T-helper 2 cell treated with Interferon-gamma antibody and Interleukin-4, amounts not matched to agents 100 ng/mL and 5 ng/mL, for 36 hours (primary cell): ENCODE measurements around the gene HDAC4. TPM values are rescaled to one million over a fixed set of nuclear protein-coding genes. Genes with fewer than 3 reads are reported as not detected.

Experiments
- intact Hi-C: fragments of 100-400 bp; cut with micrococcal nuclease; formaldehyde crosslinking; loops from one replicate; pipeline ENCODE4 v1.15.1; 2023
- total RNA-seq: library from RNA; stranded (reverse); gene quantifications from 2 replicates; pipeline ENCODE4 v1.2.3, GENCODE V29; 2022

HDAC4 gene
- total RNA-seq, 1 donor from 2014 or later, result 52.0 TPM

DNA sequence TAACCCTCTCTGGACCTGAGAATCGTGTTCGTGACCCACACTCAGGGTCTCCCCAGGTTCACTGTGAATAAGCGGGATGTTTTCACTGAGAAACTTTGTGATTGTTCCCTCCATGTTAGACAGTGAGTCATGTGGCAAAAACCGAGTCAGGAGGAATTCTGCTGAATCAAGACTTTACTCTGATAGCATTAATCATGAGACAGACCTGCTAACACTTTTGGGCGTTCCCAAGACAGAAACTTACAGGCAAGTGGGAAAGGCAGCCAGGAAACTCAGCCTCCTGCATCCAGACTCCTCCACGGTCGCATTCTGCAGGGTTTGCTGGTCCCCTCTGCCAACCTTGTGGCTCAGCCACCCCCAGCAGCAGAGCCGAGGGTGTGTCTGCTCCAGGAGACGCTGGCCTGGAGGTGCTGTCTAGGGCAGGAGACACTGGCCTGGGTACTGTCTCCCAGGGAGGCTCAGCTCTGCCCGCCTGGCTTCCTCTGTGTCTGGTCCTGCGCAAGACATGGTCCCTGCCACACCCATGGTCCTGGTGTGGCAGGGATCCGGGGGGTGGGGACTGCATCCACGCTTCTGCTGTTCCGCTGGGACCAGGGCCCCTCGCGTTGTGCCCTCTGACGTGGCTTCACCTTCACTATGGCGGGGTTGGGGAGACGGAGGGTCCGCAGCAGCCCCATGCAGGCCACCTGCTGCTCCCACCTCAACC, 375.6 kb downstream of the HDAC4 start:
- intact Hi-C loops, result no loop called here

DNA sequence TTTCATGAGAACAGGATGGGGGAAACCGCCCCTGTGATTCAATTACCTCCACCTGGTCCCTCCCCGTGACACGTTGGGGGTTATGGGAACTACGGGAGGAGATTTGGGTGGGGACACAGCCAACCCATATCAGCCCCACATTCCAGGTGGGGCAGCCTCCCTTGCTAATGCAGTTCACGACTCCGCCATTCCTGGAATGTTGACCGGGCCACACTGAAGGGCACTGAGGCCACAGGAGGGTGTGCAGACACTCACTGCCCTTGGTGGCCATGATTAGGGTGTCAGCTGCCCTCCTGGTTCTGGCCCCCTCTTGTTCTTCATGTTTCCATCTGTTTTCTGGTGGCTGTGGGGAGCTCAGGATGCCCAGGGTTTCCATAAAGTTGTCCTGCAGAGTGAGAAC, 376.6 kb downstream of the HDAC4 start:
- intact Hi-C loops, result no loop called here

GRCh38 chr2:239022437-239023260, 378.2 kb downstream of the HDAC4 start:
- intact Hi-C loops, result no loop called here

DNA sequence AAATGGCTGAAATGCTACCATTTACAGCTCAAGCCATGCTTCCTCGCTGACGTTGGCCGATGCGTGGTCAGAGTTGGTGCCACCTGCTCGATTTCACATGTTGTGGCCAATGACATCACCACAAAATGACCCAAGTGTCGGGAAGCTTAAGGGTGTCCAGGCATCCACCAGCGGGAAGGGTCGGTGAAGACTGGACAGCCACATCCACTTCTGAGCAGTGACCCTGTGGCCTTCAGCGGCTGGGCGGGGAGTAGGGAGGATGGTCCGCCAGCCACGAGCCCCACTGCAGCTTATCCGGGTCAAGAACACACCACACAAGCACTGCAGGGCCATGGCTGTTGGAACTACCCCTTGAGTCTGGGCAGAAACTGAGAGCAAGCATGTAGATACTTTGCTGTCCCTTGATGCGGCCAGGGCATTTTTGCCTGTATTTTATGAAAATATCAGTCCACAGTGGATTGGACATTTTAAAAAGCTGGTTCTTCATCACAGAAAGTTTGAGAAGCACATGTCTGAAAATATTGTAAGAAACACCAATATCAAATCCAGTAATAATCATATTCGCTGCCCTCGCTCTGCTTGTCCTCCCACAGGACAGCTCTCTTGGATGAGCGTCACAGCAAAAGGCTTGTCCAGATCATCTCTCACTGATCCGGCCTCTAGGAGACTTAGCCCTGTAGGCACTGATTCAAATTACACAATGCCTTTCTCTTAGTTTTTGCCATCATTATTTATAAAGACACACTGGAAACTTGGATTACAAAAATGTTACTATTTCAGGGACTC, 379.0 kb downstream of the HDAC4 start:
- intact Hi-C loops, result no loop called here

DNA sequence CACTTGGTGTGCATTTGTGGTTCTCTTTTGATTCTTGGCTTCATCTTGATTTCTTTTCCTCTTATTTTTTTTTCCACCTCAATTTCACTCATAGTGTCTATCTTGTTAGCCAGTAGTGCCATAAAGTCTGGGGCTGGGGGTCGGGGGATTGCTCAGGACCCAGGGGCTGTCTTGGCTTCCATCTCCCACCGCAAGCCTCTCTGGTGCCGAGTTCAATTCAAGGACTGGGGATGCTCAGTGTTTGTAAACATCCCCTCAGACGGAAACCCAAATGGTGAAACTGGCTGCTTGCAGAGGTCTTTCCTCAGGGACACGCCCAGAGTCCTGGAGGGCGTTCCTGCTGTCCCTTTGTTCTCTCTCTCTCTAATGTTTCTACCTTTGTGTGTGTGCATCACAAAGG, 379.6 kb downstream of the HDAC4 start:
- intact Hi-C loops, result no loop called here

GRCh38 chr2:239020541-239021041, 380.2 kb downstream of the HDAC4 start:
- intact Hi-C loops, result no loop called here

GRCh38 chr2:239019183-239019581, 381.6 kb downstream of the HDAC4 start:
- intact Hi-C loops, result no loop called here

DNA sequence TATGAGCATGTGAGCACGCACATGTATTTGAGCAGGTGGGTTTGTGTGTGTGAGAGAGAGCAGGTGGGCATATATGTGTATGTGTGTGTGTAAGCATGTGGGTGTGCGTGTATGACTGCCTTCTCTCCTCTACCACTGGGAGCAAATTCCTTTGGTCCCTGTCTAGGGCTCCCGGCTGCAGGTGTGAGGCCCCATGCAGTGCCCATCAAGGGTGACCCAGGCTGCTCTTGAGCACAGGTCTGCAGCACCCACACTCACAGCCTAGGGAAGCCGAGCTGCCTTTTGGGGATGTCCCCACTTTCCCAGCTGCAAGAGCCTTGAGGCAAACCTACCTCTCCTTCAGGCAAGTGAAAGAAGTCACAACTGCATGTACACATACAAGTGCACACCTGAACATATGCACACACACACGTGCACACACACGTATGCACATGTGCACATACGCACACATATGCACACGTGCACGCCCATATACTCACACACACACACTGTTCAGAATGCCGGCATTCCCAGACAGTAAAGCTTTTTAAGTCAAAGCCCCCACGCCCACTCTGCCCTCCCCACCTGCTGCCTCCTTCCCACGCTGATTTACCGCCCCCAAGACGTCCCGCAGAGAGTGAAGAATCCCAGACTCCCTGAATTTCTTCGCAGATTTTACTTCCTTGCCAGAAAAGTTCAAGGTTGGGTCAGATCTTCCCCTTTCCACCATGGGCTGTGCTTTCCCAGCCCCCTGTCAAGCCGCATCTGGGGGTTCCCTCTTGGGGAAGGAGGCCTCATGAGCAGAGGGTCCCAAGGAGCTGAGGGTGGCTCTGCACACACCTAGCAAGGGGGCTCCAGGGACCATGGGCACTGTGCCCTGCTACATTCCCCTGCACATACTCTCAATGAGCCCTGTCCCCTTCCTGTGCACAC, 382.3 kb downstream of the HDAC4 start:
- intact Hi-C loops, result no loop called here

DNA sequence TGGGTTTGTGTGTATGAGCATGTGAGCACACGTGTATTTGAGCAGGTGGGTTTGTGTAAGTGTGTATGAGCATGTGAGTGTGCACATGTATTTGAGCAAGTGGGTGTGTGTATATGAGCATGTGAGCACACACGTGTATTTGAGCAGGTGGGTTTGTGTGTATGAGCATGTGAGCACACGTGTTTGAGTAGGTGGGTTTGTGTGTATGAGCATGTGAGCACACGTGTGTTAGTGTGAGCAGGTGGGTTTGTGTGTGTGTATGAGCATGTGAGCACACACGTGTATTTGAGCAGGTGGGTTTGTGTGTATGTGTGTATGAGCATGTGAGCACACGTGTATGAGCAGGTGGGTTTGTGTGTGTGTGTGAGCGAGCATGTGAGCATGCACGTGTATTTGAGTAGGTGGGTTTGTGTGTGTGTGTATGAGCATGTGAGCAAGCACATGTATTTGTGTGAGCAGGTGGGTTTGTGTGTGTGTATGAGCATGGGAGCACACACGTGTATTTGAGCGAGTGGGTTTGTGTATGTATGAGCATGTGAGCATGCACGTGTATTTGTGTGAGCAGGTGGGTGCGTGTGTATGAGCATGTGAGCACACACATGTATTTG, 383.2 kb downstream of the HDAC4 start:
- intact Hi-C loops, result no loop called here

GRCh38 chr2:239015901-239016675, 384.7 kb downstream of the HDAC4 start:
- intact Hi-C loops, result no loop called here

- intact Hi-C loops, result no loop called here
Observed at GRCh38 chr2:239015218-239015900, 385.5 kb downstream of the HDAC4 start.

- intact Hi-C loops, result no loop called here
Observed at GRCh38 chr2:239014458-239015217, 386.2 kb downstream of the HDAC4 start.

GRCh38 chr2:239013678-239013976, 387.2 kb downstream of the HDAC4 start:
- intact Hi-C loops, result no loop called here

GRCh38 chr2:239012936-239013677, 387.7 kb downstream of the HDAC4 start:
- intact Hi-C loops, result no loop called here

DNA sequence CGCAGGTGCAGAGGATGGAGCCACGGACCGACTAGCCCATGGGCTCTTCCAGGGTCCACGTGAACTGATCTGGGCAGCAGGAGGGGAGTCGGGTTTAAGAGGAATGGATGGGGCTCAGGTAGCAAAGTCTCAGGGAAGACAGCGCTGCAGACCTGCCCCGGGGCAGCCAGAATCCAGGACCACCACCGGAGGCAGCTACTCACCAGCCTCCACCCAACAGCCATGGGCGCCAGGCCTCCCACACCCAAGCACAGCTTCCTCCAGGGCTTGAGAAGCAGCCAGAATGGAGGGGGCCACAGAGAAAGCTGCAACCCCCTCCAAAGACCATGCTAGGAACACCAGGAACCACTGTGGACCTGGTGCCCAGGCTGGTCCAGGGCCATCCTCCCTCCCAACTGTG, 388.6 kb downstream of the HDAC4 start:
- intact Hi-C loops, result no loop called here

GRCh38 chr2:239009589-239009961, 391.2 kb downstream of the HDAC4 start:
- intact Hi-C loops, result no loop called here

DNA sequence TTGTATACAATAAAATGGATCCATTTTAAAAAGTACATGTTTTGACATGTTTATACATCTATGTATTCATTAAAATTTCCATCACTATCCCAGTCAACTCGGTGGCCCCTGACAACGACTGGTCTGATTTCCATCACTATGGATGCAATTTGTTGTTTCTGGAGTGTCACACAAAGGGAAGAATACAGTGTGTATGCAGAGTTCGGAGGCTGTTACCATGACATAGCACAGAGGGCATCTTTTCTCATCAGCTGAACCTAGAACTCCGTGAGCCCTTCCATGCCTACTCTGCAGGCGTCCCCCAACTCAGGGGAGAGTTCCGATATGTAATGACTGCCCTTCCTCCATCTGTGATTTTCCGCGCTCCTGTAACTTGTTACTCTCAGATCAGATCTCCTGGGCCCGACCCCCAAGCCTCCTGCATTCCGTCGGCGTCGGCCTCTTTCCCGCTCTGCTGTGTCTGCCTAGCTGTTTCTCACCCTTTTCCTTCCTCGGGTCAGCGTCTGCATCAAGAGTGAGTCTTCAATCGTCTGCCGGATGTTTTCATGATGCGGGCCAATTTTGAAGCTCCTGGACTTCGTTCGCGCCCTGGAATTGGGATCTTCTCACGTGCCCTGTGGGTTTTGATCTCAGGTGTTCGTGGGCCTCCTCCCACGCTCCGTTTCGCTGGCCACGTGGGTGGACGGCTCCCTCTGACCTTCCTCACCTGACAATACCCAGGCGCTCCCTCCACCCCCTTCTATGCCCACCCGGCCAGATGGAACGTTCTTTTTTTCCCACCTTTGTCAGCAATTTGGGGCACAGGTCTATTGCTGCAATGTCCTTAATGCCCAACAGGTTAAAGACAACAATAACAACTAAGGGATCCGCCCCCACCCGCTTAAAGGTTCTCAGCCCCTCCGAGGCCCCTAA, 391.9 kb downstream of the HDAC4 start:
- intact Hi-C loops, result no loop called here
